K562 (cell line): Measurements from ENCODE around the gene OR4D2. TPM values are rescaled to one million over a fixed set of nuclear protein-coding genes. Genes with fewer than 3 reads are reported as not detected.

Experiments used
- FOXK2 ChIP-seq, 2 experiments: fragments of 450-650 bp; IDR thresholded peaks in 1 of 2; conservative IDR thresholded peaks in 1 of 2; 2 replicates each; pipeline ENCODE4 v1.6.1; 2016; ENCODE audit warnings: low read depth in 2 of 2, mild to moderate bottlenecking in 1 of 2
- POLR2AphosphoS2 ChIP-seq: IDR thresholded peaks from 2 replicates; pipeline ENCODE4 v1.6.1; 2012; ENCODE audit warnings: low read length, improper control_type of control experiment
- RFX5 ChIP-seq: IDR thresholded peaks from 2 replicates; pipeline ENCODE4 v1.6.1; 2011; ENCODE audit warnings: low read depth, mild to moderate bottlenecking, improper control_type of control experiment, low read length
- SMC3 ChIP-seq: conservative IDR thresholded peaks from 2 replicates; pipeline ENCODE4 v1.6.1; 2011; ENCODE audit warnings: low read depth, low read length, improper control_type of control experiment; ENCODE audit not compliant: insufficient read depth
- STAG1 ChIP-seq: sonication (generic); formaldehyde crosslinking; IDR thresholded peaks from 2 replicates; pipeline ENCODE4 v1.5.0; 2020; ENCODE audit warnings: missing genetic modification reagents, borderline replicate concordance
- ZNF551 ChIP-seq: fragments of 250-450 bp; sonication (Bioruptor Pico); IDR thresholded peaks from 2 replicates; pipeline ENCODE4 v1.5.0; 2021; ENCODE audit warnings: mild to moderate bottlenecking, moderate library complexity
- polyA plus RNA-seq, 8 experiments: library from polyadenylated mRNA; depleted of rRNA in 4 of 8; stranded (reverse) in 5 of 8; unstranded in 3 of 8; fragments of >200 nt; fragmentation: Nextera tagmentation in 2 of 8; fragmentation: Illumina TruSeq in 1 of 8; extraction: Ambion mirVana in 2 of 8; extraction: Trizol in 1 of 8; gene quantifications; 2 replicates each; pipeline versions ENCODE4 v1.2.1 to v1.2.3, GENCODE V29; 2011 to 2014; ENCODE audit warnings: inconsistent platforms in 1 of 8, missing spikeins in 1 of 8
- total RNA-seq, 7 experiments: library from RNA; depleted of rRNA in 6 of 7; stranded (reverse); fragments of >200 nt in 6 of 7; fragmentation: Illumina TruSeq in 2 of 7; extraction: Trizol in 2 of 7; gene quantifications; 2 replicates each; pipeline versions ENCODE4 v1.2.1 to v1.2.3, GENCODE V29; 2011 to 2021; ENCODE audit warnings: low replicate concordance in 1 of 7
- TF ChIP-seq, protein P1 (sequence below), 3 experiments: IDR thresholded peaks in 2 of 3; conservative IDR thresholded peaks in 1 of 3; 2 replicates each; pipeline ENCODE4 v1.5.1; 2011 to 2012; ENCODE audit warnings: low read length in 3 of 3, mild to moderate bottlenecking in 3 of 3, control low read depth in 2 of 3, improper control_type of control experiment in 1 of 3, inconsistent platforms in 1 of 3, low read depth in 1 of 3, mixed read lengths in 1 of 3, moderate library complexity in 1 of 3; ENCODE audit not compliant: insufficient read depth in 2 of 3
- TF ChIP-seq, protein P2 (sequence below), 2 experiments: fragments of 450-650 bp; formaldehyde crosslinking in 1 of 2; IDR thresholded peaks; 2 replicates each; pipeline versions ENCODE4 v1.4.0 to v1.6.1; 2014 to 2020; ENCODE audit warnings: mild to moderate bottlenecking in 2 of 2, borderline replicate concordance in 1 of 2, low read depth in 1 of 2

OR4D2 gene
- total and polyA plus RNA-seq, 9 of the 15 experiments (the other 6 are each of a cell fraction or from before 2014, with no cell fraction given): not detected

DNA sequence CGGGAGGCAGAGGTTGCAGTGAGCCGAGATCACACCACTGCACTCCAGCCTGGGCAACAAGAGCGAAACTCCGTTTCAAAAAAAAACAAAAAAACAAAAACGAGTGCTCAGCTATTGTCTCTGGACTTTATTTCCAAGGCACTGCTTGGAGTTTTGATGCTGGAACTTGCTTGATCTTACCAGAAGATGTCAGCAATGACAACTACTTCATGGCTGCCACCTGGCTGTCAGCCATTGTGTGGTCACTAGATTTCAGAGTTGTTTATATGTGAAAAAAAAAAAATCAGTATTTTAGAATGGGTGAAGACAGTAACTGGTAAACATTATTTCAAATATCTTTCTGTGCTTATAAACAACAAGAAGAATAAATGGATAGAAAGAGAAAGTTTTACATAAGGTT is 44.9 kb upstream of the OR4D2 start (continued):
- TF ChIP-seq, protein P1, sequence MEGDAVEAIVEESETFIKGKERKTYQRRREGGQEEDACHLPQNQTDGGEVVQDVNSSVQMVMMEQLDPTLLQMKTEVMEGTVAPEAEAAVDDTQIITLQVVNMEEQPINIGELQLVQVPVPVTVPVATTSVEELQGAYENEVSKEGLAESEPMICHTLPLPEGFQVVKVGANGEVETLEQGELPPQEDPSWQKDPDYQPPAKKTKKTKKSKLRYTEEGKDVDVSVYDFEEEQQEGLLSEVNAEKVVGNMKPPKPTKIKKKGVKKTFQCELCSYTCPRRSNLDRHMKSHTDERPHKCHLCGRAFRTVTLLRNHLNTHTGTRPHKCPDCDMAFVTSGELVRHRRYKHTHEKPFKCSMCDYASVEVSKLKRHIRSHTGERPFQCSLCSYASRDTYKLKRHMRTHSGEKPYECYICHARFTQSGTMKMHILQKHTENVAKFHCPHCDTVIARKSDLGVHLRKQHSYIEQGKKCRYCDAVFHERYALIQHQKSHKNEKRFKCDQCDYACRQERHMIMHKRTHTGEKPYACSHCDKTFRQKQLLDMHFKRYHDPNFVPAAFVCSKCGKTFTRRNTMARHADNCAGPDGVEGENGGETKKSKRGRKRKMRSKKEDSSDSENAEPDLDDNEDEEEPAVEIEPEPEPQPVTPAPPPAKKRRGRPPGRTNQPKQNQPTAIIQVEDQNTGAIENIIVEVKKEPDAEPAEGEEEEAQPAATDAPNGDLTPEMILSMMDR (IDR thresholded peaks at IDR 0.05 in 2 of 3, conservative IDR thresholded peaks at IDR 0.05 in 1 of 3; ENCODE audit: insufficient read depth in 2 of 3, low read depth in 1 of 3, low read length in 3 of 3): peak; percentile 63 to 94 (median 87)
- TF ChIP-seq POLR2AphosphoS2 (no peak), RFX5 (no peak), STAG1 (CRISPR knock-in tag) (no peak; the same call in 1 of the 2 replicates), FOXK2 (conservative IDR thresholded peaks at IDR 0.05 in 1 of 2, IDR thresholded peaks at IDR 0.05 in 1 of 2; ENCODE audit: low read depth in 2 of 2) (peak in 1 of 2 experiments; percentile 54; a peak in 1 of 4 replicates), ZNF551 (CRISPR knock-in tag) (no peak), SMC3 (0 out of 2 replicates have a peak, but pooled peaks have one; percentile 22)
- TF ChIP-seq, protein P2, sequence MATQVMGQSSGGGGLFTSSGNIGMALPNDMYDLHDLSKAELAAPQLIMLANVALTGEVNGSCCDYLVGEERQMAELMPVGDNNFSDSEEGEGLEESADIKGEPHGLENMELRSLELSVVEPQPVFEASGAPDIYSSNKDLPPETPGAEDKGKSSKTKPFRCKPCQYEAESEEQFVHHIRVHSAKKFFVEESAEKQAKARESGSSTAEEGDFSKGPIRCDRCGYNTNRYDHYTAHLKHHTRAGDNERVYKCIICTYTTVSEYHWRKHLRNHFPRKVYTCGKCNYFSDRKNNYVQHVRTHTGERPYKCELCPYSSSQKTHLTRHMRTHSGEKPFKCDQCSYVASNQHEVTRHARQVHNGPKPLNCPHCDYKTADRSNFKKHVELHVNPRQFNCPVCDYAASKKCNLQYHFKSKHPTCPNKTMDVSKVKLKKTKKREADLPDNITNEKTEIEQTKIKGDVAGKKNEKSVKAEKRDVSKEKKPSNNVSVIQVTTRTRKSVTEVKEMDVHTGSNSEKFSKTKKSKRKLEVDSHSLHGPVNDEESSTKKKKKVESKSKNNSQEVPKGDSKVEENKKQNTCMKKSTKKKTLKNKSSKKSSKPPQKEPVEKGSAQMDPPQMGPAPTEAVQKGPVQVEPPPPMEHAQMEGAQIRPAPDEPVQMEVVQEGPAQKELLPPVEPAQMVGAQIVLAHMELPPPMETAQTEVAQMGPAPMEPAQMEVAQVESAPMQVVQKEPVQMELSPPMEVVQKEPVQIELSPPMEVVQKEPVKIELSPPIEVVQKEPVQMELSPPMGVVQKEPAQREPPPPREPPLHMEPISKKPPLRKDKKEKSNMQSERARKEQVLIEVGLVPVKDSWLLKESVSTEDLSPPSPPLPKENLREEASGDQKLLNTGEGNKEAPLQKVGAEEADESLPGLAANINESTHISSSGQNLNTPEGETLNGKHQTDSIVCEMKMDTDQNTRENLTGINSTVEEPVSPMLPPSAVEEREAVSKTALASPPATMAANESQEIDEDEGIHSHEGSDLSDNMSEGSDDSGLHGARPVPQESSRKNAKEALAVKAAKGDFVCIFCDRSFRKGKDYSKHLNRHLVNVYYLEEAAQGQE (IDR thresholded peaks at IDR 0.05; ENCODE audit: borderline replicate concordance): peak; percentile 78; the same call in 1 of the 2 replicates
- TF ChIP-seq, protein P2 (CRISPR knock-in tag; IDR thresholded peaks at IDR 0.05; ENCODE audit: low read depth): no peak
